ENCODE results near the gene WDPCP. TPM values are rescaled to one million over a fixed set of nuclear protein-coding genes. Genes with fewer than 3 reads are reported as not detected.

The WDPCP gene
- total RNA-seq, 1 donor from 2014 or later: 5.7 TPM

DNA sequence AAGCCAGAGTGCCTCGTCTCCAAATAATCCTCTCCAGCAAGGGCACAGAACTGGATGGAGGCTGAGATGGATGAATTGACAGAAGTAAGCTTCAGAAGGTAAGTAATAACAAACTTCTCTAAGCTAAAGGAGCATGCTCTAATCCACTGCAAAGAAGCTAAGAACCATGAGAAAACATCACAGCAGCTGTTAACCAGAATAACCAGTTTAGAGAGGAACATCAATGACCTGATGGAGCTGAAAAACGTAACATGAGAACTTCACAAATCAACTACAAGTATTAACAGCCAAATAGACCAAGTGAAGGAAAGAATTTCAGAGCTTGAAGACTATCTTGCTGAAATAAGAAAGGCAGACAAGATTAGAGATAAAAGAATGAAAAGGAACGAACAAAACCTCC is 32.3 kb downstream of the WDPCP start:
- no peak overlapping the region for H3K27ac Mint-ChIP-seq (ENCODE audit: unreplicated experiment)
- no peak for DNase-seq (ENCODE audit: low spot score)

DNA sequence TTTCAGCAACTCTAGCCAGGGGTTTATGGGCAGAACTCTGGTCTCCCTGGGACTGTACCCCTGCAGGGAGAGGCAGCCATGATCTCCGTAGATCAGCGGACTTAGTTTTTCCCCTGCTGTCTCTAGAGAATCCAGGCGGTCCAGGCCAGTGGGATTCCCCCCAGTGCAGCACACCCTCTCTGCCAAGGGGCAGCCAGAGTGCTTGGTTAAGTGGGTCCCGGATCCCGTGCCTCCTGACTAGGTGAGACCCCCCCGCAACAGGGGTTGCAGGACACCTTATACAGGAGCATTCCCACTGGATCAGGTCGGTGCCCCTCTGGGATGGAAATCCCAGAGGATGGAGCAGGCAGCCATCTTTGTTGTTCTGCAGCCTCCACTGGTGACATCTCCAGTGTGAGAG is 33.0 kb downstream of the WDPCP start:
- no peaks in the 10 kb centered on the region for H3K27me3 Mint-ChIP-seq (ENCODE audit: unreplicated experiment)
- H3K4me3 Mint-ChIP-seq (ENCODE audit: unreplicated experiment): no peak overlapping the region
- H3K36me3 Mint-ChIP-seq (ENCODE audit: low read depth, unreplicated experiment): peaks cover 11% of the 10 kb centered on the region
- TF ChIP-seq, protein P1, sequence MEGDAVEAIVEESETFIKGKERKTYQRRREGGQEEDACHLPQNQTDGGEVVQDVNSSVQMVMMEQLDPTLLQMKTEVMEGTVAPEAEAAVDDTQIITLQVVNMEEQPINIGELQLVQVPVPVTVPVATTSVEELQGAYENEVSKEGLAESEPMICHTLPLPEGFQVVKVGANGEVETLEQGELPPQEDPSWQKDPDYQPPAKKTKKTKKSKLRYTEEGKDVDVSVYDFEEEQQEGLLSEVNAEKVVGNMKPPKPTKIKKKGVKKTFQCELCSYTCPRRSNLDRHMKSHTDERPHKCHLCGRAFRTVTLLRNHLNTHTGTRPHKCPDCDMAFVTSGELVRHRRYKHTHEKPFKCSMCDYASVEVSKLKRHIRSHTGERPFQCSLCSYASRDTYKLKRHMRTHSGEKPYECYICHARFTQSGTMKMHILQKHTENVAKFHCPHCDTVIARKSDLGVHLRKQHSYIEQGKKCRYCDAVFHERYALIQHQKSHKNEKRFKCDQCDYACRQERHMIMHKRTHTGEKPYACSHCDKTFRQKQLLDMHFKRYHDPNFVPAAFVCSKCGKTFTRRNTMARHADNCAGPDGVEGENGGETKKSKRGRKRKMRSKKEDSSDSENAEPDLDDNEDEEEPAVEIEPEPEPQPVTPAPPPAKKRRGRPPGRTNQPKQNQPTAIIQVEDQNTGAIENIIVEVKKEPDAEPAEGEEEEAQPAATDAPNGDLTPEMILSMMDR (IDR thresholded peaks at IDR 0.05; ENCODE audit: unreplicated experiment): no peak
- H3K4me1 Mint-ChIP-seq (ENCODE audit: unreplicated experiment): peaks cover 5% of the 10 kb centered on the region
- H3K9me3 Mint-ChIP-seq (ENCODE audit: unreplicated experiment): no peaks in the 10 kb centered on the region
- no peak for DNase-seq (ENCODE audit: low spot score)
- H3K27ac Mint-ChIP-seq (ENCODE audit: unreplicated experiment): no peak overlapping the region

More for the DNA sequence above, 32.3 kb downstream of the WDPCP start:
- peaks cover 4% of the 10 kb centered on the region for H3K4me1 Mint-ChIP-seq (ENCODE audit: unreplicated experiment)
- TF ChIP-seq, protein P1 (IDR thresholded peaks at IDR 0.05; ENCODE audit: unreplicated experiment): no peak
- no peaks in the 10 kb centered on the region for H3K27me3 Mint-ChIP-seq (ENCODE audit: unreplicated experiment)
- no peak overlapping the region for H3K4me3 Mint-ChIP-seq (ENCODE audit: unreplicated experiment)
- peaks cover 11% of the 10 kb centered on the region for H3K36me3 Mint-ChIP-seq (ENCODE audit: low read depth, unreplicated experiment)
- H3K9me3 Mint-ChIP-seq (ENCODE audit: unreplicated experiment): no peaks in the 10 kb centered on the region

DNA sequence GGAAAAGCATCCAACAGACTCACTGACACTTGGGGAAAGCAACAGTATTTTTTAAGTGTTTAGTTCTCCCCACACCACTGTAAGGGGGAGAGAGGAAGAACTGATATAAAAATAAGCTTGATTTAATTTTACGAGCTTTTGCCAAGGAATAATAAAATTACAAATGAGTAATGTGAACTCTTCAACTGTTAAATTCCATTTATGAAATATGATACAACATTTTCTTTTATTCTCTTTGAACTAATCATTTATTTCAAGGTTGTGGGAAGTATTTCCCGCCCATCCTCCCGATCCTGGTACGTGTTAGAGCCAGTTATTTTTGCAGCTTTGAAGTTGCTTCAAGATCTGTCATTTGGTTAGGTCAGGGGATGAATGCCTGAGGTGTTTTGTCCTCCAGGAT is 35.2 kb downstream of the WDPCP start:
- no peaks in the 10 kb centered on the region for H3K9me3 Mint-ChIP-seq (ENCODE audit: unreplicated experiment)
- H3K27me3 Mint-ChIP-seq (ENCODE audit: unreplicated experiment): no peaks in the 10 kb centered on the region
- H3K27ac Mint-ChIP-seq (ENCODE audit: unreplicated experiment): no peak overlapping the region
- DNase-seq (ENCODE audit: low spot score): no peak
- H3K4me3 Mint-ChIP-seq (ENCODE audit: unreplicated experiment): no peak overlapping the region
- H3K36me3 Mint-ChIP-seq (ENCODE audit: low read depth, unreplicated experiment): peaks cover 11% of the 10 kb centered on the region
- TF ChIP-seq, protein P1 (IDR thresholded peaks at IDR 0.05; ENCODE audit: unreplicated experiment): no peak
- H3K4me1 Mint-ChIP-seq (ENCODE audit: unreplicated experiment): peaks cover 11% of the 10 kb centered on the region

DNA sequence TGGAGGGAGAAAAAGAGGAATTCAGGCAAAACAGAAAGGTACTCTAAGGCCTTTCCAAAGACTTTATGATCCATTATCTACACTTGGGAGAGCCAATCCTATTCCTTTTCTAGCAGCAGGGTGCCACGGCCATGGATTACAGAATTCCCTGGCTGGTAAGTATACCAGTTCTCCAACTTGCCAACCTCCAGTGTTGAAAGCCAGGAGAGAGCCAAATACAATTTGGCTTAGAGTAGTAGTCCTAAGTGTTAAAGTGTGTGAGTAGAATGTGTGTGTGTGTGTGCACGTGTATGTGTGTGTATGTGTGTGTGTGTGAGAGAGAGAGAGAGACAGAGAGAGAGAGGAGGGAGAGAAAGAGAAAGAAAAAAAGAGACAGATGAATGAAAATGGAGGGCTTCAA is 43.3 kb downstream of the WDPCP start:
- Mint-ChIP-seq H3K27ac (ENCODE audit: unreplicated experiment) (no peak overlapping the region), H3K27me3 (ENCODE audit: unreplicated experiment) (no peaks in the 10 kb centered on the region), H3K36me3 (ENCODE audit: low read depth, unreplicated experiment) (no peaks in the 10 kb centered on the region), H3K4me1 (ENCODE audit: unreplicated experiment) (peaks cover 2% of the 10 kb centered on the region), H3K4me3 (ENCODE audit: unreplicated experiment) (no peak overlapping the region), H3K9me3 (ENCODE audit: unreplicated experiment) (no peaks in the 10 kb centered on the region)
- no peak for DNase-seq (ENCODE audit: low spot score)
- TF ChIP-seq, protein P1 (IDR thresholded peaks at IDR 0.05; ENCODE audit: unreplicated experiment): no peak

DNA sequence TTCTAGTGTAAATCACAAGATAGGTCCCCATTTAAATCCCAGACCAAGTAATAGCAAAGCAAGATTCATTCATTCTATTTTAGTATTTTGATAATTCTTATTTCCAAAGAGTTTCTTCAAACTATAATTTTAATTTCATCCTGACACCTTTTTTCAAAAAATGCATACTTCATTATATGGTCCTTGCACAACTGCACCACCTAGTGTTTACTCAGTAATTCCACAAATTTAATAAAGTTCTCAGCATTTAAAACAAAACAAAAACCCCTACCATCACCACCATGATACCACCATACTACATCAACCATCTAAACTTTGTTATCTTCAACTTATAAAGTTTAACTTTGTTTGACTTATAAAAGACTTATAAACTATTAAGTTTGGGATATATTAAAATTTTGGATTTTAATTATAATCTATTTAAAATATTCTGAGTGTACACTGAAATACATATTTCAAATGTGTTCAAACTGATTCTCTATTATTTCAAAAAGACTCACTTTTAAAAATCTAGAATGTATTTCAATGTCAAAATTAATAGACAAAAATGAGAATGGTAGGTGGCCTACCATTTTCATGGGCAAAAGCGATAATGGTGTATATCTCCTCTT is 44.2 kb downstream of the WDPCP start:
- Mint-ChIP-seq H3K4me1 (ENCODE audit: unreplicated experiment) (no peaks in the 10 kb centered on the region), H3K9me3 (ENCODE audit: unreplicated experiment) (no peaks in the 10 kb centered on the region), H3K27me3 (ENCODE audit: unreplicated experiment) (no peaks in the 10 kb centered on the region), H3K36me3 (ENCODE audit: low read depth, unreplicated experiment) (no peaks in the 10 kb centered on the region), H3K4me3 (ENCODE audit: unreplicated experiment) (no peak overlapping the region), H3K27ac (ENCODE audit: unreplicated experiment) (no peak overlapping the region)
- TF ChIP-seq, protein P1 (IDR thresholded peaks at IDR 0.05; ENCODE audit: unreplicated experiment): peak; percentile 62
- DNase-seq (ENCODE audit: low spot score): no peak

Measured in endothelial cell (in vitro differentiated cells).